HFF-Myc (cell line): ENCODE measurements around the gene NCMAP.

Source experiments
- DNase-seq: peaks from one replicate; pipeline ENCODE4 v3.0.0-alpha.2; 2011; ENCODE audit warnings: low read depth; ENCODE audit errors: extremely low read depth
- H3K4me3 ChIP-seq: replicated peaks from 2 replicates; pipeline ENCODE4 v1.5.1; 2011; ENCODE audit warnings: low read depth, mild to moderate bottlenecking, control low read depth, low read length
- TF ChIP-seq, protein P1 (sequence below): IDR thresholded peaks from 2 replicates; pipeline ENCODE4 v1.5.1; 2012; ENCODE audit warnings: mild to moderate bottlenecking, low read depth, low read length, control low read depth; ENCODE audit errors: missing control alignments

The NCMAP gene

GRCh38 chr1:24609949-24610517 is 54.1 kb downstream of the NCMAP start:
- TF ChIP-seq, protein P1, sequence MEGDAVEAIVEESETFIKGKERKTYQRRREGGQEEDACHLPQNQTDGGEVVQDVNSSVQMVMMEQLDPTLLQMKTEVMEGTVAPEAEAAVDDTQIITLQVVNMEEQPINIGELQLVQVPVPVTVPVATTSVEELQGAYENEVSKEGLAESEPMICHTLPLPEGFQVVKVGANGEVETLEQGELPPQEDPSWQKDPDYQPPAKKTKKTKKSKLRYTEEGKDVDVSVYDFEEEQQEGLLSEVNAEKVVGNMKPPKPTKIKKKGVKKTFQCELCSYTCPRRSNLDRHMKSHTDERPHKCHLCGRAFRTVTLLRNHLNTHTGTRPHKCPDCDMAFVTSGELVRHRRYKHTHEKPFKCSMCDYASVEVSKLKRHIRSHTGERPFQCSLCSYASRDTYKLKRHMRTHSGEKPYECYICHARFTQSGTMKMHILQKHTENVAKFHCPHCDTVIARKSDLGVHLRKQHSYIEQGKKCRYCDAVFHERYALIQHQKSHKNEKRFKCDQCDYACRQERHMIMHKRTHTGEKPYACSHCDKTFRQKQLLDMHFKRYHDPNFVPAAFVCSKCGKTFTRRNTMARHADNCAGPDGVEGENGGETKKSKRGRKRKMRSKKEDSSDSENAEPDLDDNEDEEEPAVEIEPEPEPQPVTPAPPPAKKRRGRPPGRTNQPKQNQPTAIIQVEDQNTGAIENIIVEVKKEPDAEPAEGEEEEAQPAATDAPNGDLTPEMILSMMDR, result no peak
- H3K4me3 ChIP-seq, result no peak overlapping the region
- no peak for DNase-seq

- no peak for DNase-seq
- TF ChIP-seq, protein P1, result no peak
- H3K4me3 ChIP-seq, result no peak overlapping the region
These were observed 63.5 kb downstream of the NCMAP start for GRCh38 chr1:24619376-24619775.

GRCh38 chr1:24620678-24621077 is 64.8 kb downstream of the NCMAP start:
- no peak overlapping the region for H3K4me3 ChIP-seq
- DNase-seq, result no peak
- TF ChIP-seq, protein P1, result no peak

DNA sequence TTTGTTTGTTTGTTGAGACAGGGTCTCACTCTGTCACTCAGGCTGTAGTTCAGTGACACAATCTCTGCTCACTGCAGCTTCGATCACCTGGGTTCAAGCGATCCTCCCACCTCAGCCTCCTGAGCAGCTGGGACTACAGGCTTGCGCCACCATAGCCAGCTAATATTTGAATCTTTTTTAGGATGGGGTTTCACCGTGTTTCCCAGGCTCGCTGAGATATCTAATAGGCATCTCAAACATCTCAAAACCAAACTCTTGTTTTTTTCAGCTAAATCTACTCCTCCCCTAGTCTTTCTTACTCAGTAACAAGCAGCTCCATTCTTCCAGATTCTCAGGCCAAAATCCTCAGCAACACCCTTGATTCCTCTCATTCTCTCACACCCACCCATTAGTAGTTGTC is 65.2 kb downstream of the NCMAP start:
- TF ChIP-seq, protein P1, result no peak
- no peak overlapping the region for H3K4me3 ChIP-seq
- DNase-seq, result no peak

- no peak for DNase-seq
- H3K4me3 ChIP-seq, result no peak overlapping the region
- TF ChIP-seq, protein P1, result no peak
These were observed 66.3 kb downstream of the NCMAP start for GRCh38 chr1:24622218-24622617.

DNA sequence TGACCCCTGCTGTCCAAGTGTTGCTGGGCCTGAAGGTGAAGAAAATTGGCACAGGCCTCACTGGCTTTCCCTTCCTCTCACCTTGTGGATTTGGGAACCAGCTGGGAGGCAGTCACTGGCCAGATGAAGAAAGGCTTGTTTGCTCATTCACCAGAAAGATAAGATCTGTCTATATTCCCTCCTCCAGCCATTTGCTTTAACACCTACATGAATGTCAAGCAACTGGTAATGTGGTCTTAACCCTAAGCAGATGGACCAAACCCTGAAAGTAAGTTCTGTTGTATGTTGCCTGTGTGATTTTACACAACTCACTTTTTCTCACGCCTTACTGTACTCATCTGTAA is 76.9 kb downstream of the NCMAP start:
- H3K4me3 ChIP-seq, result no peak overlapping the region
- no peak for DNase-seq
- TF ChIP-seq, protein P1, result no peak

GRCh38 chr1:24635195-24635843 is 79.4 kb downstream of the NCMAP start:
- DNase-seq, result peak; percentile 57
- H3K4me3 ChIP-seq, result no peak overlapping the region

More at GRCh38 chr1:24635195-24635843, 79.4 kb downstream of the NCMAP start:
- TF ChIP-seq, protein P1, result peak; percentile 48
